Measurements from ENCODE around the gene RBMS3.
"Not testable (repeated sequence)": the region's sequence is repeated elsewhere in the genome, so short reads cannot be mapped to it uniquely, and the experiment has no call there.

Gene RBMS3

GRCh38 chr3:29991198-29991597 lies 710.3 kb downstream of the RBMS3 start:
- no peak for DNase-seq

DNA sequence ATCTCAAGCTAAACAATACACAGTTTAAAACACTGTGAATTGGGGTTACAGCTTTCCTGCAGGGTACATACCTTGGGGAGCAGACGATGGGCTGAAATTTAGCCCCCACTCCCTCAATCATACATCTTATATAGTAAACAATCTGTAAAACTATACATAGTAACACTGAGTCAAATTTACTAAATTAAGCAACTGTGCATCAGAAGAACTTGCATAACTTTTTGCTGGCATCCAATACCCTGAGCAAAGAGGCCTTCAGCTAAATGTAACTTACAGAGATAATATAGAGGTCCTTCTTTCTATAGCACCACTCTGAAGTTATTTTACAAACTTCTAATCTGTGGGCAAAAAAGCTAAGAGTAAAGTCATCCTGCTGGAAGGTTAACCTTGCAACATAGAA lies 721.9 kb downstream of the RBMS3 start:
- DNase-seq: no peak

GRCh38 chr3:30003741-30004140 lies 722.9 kb downstream of the RBMS3 start:
- no peak for DNase-seq

DNA sequence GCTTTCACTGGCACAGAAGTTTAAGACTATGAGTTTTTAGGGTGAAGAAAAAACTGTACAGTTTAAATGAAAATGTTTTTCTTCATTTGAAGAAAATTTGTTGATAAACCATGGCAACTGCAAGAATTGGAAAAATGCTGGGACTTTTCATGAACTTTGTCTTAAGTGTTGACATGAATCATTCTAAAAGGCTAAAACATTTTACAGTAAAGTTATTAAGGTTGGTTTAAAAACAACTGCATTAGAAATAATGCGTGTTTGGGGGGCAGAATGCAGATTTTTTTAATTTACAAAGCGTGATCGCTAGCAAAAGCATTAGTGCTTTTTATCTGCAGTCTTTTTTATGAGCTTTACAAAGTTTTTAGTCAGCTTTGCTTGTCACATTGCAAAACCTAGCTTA lies 723.6 kb downstream of the RBMS3 start:
- no peak for DNase-seq

GRCh38 chr3:30006111-30006510 lies 725.2 kb downstream of the RBMS3 start:
- no peak for DNase-seq

DNA sequence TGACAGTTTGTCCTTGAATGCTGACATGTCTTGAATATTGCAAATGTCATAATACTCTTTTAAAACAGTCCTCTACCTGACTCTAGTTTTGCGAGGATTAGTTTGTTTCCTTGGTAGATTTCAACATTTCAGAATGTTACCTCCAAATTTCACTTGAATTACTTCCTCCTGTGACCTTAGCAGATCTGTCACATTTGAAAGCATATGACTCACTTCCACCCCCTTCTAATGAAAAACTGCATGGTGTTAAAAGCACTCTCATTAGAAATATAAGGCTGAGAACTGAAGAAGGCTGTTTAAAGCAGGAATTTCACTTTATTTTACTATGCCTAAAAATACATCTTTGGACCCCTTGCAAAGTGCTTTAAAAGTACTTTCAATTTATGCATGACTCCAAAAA lies 726.8 kb downstream of the RBMS3 start:
- no peak for DNase-seq

DNA sequence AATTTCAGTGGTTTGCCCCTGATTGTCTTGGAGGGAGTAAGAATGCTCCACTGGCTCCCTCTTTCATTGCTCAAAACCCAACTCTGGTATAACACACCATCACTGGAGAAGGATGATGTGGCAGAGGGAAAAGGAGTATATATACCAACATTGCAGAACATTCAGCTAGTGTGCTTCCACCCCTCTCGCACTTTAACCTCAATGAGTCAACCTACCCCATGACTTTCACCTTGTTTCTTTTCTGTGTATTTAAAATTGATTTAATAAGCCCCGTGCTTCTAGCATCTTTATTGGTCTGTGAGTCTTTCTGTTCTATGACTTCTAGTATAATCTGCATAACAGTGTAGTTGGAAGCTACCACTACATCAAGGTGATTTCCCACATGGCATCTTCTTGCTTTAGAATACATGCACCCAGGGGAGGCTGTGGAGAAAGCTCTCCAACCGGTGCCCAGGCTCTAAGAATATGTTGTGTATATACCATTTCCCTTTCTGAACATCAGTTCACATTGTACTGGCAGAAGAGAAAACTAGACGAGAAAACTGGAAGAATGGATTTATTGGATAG lies 730.4 kb downstream of the RBMS3 start:
- DNase-seq: no peak

GRCh38 chr3:30012941-30013543 lies 732.2 kb downstream of the RBMS3 start:
- peak; percentile 18 for DNase-seq

- DNase-seq: no peak
These were observed 737.0 kb downstream of the RBMS3 start for GRCh38 chr3:30017901-30018300.

DNA sequence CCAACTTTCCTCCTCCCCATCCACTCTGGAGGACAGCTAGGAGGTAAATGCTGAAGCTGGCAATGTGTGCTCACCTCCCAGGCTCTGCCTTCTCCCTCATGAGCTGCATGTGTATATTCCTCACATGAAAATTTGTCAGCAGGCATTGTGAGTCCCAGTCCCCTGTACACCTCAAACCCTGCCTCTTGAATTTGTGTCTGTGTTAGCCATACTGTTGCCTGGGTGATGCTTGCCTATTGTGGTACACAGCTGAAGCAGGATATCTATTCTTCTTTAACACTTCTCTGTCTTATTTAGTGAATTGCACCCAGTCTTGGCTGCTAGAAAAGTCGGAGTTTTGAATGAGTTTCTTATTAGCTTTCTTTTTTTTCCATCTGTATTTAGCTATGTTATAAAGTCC lies 739.5 kb downstream of the RBMS3 start:
- DNase-seq: no peak

GRCh38 chr3:30024466-30024865 lies 743.6 kb downstream of the RBMS3 start:
- DNase-seq: no peak

GRCh38 chr3:30026851-30027250 lies 746.0 kb downstream of the RBMS3 start:
- no peak for DNase-seq

DNA sequence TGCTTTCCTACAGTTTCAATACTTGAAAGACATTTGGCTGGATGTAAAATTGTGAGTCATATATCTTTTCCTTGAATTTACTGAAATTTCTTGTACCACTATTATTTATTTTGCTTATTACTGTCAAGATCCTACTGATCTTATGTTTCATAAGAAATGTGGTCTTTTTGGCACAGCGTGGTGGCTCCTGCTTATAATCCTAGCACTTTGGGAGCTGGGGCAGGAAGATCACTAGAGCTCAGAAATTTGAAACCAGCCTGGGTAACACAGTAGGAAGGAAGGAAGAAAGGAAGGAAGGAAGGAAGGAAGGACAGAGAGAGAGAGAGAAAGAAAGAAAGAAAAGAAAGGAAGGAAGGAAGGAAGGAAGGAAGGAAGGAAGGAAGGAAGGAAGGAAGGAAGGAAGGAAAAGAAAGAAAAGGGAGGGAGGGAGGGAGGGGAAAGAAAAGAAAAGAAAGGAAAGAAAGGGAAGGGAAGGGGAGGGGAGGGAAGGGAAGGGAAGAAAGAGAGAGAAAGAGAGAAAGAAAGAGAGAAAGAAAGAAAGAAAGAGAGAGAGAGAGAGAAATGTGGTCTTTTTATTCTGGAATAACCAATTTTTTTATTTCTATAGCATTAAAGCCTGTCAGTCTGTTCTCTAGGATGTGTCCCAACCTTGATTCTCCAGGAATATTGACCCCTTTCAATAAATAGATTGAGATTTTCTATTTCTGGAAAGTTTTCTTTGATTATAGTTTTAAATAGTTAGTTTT lies 753.5 kb downstream of the RBMS3 start:
- DNase-seq: no peak

DNA sequence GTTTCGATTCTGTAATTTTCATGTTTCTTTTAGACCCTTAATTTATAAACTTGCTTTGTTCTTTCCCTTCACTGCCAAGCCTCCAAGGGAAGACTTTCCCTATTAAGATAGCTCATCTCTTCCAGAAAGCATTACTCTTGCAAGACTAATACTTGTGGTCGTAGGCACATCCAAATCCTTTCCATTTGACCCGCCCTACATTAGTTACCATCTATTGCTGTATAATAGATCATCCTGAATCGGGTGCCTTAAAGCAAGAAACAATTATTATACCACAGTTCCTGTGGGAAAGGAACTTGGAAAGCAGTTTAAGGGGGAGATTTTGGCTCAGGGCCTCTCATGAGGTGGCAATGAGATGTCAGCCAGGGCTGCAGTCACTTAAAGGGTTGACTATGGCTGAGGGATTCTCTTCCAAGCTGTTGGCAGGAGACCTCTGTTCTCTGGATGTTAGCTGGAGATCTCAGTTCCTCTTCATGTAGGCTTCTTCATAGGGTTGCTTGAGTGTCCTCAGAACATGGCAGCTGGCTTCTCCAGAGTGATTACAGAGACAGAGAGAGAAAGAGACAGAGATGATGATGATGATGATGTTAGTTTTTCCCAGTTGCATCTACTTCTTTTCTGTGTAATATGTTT lies 755.2 kb downstream of the RBMS3 start:
- no peak for DNase-seq

GRCh38 chr3:30040126-30040525 lies 759.3 kb downstream of the RBMS3 start:
- no peak for DNase-seq

DNA sequence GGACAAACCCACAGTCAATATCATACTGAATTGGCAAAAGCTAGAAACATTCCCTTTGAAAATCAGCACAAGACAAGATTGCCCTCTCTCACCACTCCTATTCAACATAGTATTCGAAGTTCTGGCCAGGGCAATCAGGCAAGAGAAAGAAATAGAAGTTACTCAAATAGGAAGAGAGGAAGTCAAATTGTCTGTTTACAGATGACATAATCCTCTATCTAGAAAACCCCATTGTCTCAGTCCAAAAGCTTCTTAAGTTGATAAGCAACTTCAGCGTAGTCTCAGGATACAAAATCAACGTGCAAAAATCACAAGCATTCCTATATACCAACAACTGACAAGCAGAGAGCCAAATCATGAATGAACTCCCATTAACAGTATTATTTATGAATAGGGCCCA lies 760.6 kb downstream of the RBMS3 start:
- DNase-seq: not testable (repeated sequence)

- DNase-seq: peak; percentile 26
These were observed 761.5 kb downstream of the RBMS3 start for GRCh38 chr3:30042274-30042859.

- DNase-seq: no peak
These were observed 762.2 kb downstream of the RBMS3 start for GRCh38 chr3:30042916-30043555.

DNA sequence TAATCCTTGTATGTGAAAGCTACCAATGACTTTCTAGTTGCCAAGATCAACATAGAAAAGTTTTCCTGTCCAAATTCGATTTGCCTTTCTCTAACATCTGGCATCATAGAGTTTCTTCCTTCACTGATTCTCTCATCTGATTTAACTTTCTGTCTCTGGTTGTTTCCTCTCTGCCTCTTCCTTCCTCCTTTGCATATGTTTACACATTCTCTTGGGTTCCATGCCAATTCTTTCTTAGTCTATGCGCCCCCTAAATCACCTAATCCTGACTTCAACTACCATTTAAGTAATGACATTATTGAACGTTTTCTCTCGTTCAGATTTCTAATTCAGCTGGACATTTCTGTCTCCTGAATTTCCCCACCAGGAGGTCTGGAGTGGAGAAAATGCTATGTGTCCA lies 763.6 kb downstream of the RBMS3 start:
- no peak for DNase-seq

DNA sequence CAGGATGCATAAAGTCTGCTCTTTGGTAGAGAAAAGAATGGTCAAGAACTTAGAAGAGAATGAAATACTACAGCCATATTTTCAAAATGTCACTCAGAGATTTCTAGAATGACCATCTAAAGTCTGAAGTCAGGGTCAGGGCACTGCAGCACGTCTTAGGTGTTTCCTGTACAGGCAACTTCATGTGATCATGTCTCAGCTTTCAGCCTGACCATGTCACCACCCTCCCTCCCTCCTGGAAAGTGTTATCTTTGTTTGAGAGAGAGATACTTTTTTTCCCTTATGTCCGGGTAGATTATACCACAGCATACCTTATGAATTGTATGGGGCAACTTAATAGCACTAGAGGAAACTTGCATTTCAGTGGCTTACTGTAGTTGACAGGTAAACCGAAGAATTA lies 767.6 kb downstream of the RBMS3 start:
- DNase-seq: no peak

DNA sequence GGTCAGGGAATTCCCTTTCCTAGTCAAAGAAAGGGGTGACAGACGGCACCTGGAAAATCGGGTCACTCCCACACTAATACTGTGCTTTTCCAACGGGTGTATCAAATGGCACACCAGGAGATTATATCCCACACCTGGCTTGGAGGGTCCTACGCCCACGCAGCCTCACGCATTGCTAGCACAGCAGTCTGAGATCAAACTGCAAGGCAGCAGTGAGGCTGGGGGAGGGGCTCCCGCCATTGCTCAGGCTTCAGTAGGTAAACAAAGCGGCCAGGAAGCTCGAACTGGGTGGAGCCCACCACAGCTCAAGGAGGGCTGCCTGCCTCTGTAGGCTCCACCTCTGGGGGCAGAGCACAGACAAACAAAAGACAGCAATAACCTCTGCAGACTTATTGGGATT lies 769.2 kb downstream of the RBMS3 start:
- not testable (repeated sequence) for DNase-seq

DNA sequence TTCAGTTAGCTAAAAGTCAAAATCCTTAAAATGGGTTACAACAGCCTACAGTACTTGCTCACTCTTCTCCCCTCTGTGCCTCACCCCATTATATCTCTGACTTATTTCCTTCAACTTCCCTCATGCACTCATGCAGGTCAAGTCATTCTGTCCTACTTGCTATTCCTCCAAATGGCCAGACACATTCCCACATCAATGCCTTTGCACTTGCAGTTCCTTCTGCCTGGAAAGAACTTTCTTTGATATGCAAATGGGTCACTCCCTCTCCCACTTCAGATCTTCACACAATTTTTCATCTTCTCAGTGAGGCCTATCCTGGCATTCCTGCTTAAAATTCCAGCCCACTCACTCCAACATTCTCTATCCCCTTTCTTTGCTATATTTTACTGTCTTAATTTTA lies 778.4 kb downstream of the RBMS3 start:
- no peak for DNase-seq

All from CD4-positive, alpha-beta T cell treated with Interferon gamma for 1 hour (primary cell).